Tibial nerve (tissue), 4 donors: ENCODE results near the gene SDK1. TPM values are rescaled to one million over a fixed set of nuclear protein-coding genes. Genes with fewer than 3 reads are reported as not detected.

Experiments
- DNase-seq, 2 donors: peaks; one replicate each; pipeline ENCODE4 v3.0.0-alpha.2; 2019; ENCODE audit warnings: low spot score in 2 of 2
- H3K27ac ChIP-seq, 4 donors: fragments of 200-600 bp; sonication (generic) in 3 of 4; one replicate each; pipeline ENCODE4 v1.5.1; 2017 to 2019; ENCODE audit warnings: mild to moderate bottlenecking in 1 of 4
- H3K27me3 ChIP-seq, 2 donors: fragments of 200-600 bp; sonication (generic) in 1 of 2; one replicate each; pipeline versions ENCODE4 v1.5.1 to v1.6.0; 2017 to 2019
- H3K36me3 ChIP-seq, 3 donors: fragments of 200-600 bp; sonication (generic); one replicate each; pipeline ENCODE4 v1.5.1; 2018 to 2019
- H3K4me1 ChIP-seq, 4 donors: fragments of 200-600 bp; sonication (generic) in 3 of 4; one replicate each; pipeline ENCODE4 v1.5.1; 2017 to 2019
- H3K4me3 ChIP-seq, 4 donors: fragments of 200-600 bp; sonication (generic) in 3 of 4; one replicate each; pipeline ENCODE4 v1.5.1; 2017 to 2019; ENCODE audit warnings: mild to moderate bottlenecking in 1 of 4, moderate library complexity in 1 of 4
- H3K9me3 ChIP-seq, 4 donors: fragments of 200-600 bp; sonication (generic) in 3 of 4; one replicate each; pipeline ENCODE4 v1.5.1; 2017 to 2019
- EP300 ChIP-seq, 2 donors: sonication (generic); formaldehyde crosslinking; IDR thresholded peaks; one replicate each; pipeline ENCODE4 v1.6.1; 2017; ENCODE audit warnings: antibody characterized with exemption in 2 of 2, mild to moderate bottlenecking in 1 of 2
- POLR2A ChIP-seq, 2 donors: fragments of 450-650 bp; IDR thresholded peaks; one replicate each; pipeline ENCODE4 v1.6.1; 2017; ENCODE audit warnings: antibody characterized with exemption in 2 of 2, mild to moderate bottlenecking in 2 of 2, moderate library complexity in 2 of 2
- WGBS, 2 donors: methylation state at CpG; one replicate each; pipeline ENCODE4 v1.1.5; 2018; 5-methylcytosine and 5-hydroxymethylcytosine counted together
- total RNA-seq, 4 donors: library from RNA; depleted of rRNA; stranded (reverse); fragments of >200 nt; gene quantifications; one replicate each; pipeline ENCODE4 v1.1.0, GENCODE V29; 2016
- TF ChIP-seq, protein P1 (sequence below), 5 experiments: fragments of 200-600 bp in 3 of 5; fragments of 450-650 bp in 2 of 5; sonication (generic) in 3 of 5; IDR thresholded peaks; one replicate each; pipeline ENCODE4 v1.5.1; 2016 to 2019; ENCODE audit warnings: antibody characterized with exemption in 5 of 5, mild to moderate bottlenecking in 3 of 5, moderate library complexity in 2 of 5

The SDK1 gene
- total RNA-seq, 4 donors from 2014 or later: 8.2 to 16.2 (median 12.9) TPM

DNA sequence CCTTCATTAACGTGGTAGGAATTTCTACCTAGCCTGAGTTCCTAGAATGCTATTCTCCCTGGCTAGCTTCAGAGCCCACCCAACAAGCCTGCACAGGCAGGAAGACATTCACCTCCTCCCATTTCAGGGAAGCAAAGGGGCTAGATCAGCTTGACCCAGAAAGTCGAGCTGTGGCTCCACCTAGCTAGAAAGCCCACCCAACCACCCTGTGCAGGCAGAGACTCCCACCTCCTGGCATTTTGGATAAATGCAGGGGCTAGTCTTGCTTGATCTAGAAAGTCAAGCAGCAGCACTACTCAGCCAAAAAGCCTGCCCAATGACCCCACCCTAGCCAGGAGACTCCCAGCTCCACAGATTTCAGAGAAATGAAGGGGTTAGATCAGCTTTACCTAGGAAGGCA, 479.5 kb downstream of the SDK1 start:
- no peak for TF ChIP-seq POLR2A (IDR thresholded peaks at IDR 0.05)
- Histone ChIP-seq H3K4me1 (no peaks in the 10 kb centered on the region), H3K27ac (no peak overlapping the region), H3K36me3 (no peaks in the 10 kb centered on the region), H3K9me3 (peaks cover 0 to 23% (median 5%) of the 10 kb centered on the region in 4 donors), H3K27me3 (no peaks in the 10 kb centered on the region), H3K4me3 (no peak overlapping the region)
- 75 to 84% methylated on average over 2 of the region's 2 CpGs for WGBS, 2 donors
- DNase-seq: no peak

DNA sequence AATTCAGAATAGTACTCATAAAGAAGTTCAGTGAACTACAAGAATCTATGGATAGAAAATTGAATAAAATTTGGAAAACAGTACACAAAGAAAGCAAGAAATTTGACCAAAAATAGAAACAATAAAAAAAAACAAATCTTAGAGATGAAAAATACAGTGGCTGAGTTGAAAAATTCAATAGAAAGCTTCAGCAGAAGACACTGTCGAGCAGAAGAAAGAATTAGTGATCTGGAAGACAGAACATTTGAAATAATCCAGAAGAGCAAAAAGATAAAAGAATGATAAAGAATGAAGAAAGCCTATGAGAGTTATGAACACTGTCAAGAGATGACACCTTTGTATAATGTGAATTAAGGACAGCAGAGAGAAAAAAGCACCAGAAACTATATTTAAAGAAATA, 480.6 kb downstream of the SDK1 start:
- H3K4me1 ChIP-seq: no peaks in the 10 kb centered on the region
- TF ChIP-seq EP300 (IDR thresholded peaks at IDR 0.05) (no peak), POLR2A (IDR thresholded peaks at IDR 0.05) (no peak)
- TF ChIP-seq, protein P1, sequence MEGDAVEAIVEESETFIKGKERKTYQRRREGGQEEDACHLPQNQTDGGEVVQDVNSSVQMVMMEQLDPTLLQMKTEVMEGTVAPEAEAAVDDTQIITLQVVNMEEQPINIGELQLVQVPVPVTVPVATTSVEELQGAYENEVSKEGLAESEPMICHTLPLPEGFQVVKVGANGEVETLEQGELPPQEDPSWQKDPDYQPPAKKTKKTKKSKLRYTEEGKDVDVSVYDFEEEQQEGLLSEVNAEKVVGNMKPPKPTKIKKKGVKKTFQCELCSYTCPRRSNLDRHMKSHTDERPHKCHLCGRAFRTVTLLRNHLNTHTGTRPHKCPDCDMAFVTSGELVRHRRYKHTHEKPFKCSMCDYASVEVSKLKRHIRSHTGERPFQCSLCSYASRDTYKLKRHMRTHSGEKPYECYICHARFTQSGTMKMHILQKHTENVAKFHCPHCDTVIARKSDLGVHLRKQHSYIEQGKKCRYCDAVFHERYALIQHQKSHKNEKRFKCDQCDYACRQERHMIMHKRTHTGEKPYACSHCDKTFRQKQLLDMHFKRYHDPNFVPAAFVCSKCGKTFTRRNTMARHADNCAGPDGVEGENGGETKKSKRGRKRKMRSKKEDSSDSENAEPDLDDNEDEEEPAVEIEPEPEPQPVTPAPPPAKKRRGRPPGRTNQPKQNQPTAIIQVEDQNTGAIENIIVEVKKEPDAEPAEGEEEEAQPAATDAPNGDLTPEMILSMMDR (IDR thresholded peaks at IDR 0.05): no peak
- H3K4me3 ChIP-seq: no peak overlapping the region
- no peak overlapping the region for H3K27ac ChIP-seq
- no peak for DNase-seq
- peaks cover 0 to 23% (median 5%) of the 10 kb centered on the region in 4 donors for H3K9me3 ChIP-seq
- no peaks in the 10 kb centered on the region for H3K27me3 ChIP-seq
- H3K36me3 ChIP-seq: no peaks in the 10 kb centered on the region
- 92 to 94% methylated on average over 1 of the region's 1 CpG for WGBS, 2 donors

- Histone ChIP-seq H3K9me3 (peaks cover 0 to 5% (median 0%) of the 10 kb centered on the region in 4 donors), H3K4me1 (no peaks in the 10 kb centered on the region), H3K27me3 (no peaks in the 10 kb centered on the region), H3K27ac (no peak overlapping the region), H3K36me3 (no peaks in the 10 kb centered on the region), H3K4me3 (no peak overlapping the region)
- TF ChIP-seq EP300 (IDR thresholded peaks at IDR 0.05) (no peak), POLR2A (IDR thresholded peaks at IDR 0.05) (no peak)
- TF ChIP-seq, protein P1 (IDR thresholded peaks at IDR 0.05): no peak
- 21 to 36% methylated on average over 10 to 15 of the region's 15 CpGs for WGBS, 2 donors
- DNase-seq: no peak
These were observed 486.7 kb downstream of the SDK1 start for GRCh38 chr7:3787717-3788264.

DNA sequence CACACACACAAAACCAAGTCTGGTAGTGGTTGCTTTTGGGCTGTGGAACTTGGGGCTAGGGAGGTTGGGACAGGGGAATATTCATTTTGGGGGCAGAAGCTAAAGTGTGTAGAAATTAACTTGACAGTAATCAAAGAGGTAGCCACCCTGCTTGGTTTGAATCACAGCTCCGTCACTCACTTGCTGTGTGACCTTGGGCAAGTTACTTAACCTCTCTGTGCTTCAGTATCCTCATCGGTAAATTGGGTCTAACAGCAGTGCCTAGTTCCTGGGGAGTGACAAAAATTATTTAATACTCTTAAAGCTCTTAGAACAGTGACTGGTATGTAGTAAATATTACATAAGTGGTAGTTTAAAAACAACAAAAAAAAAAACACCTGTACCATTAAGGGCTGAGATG, 489.8 kb downstream of the SDK1 start:
- TF ChIP-seq EP300 (IDR thresholded peaks at IDR 0.05): no peak
- TF ChIP-seq POLR2A (IDR thresholded peaks at IDR 0.05): no peak
- Histone ChIP-seq H3K4me1 (no peaks in the 10 kb centered on the region), H3K27ac (no peak overlapping the region), H3K36me3 (no peaks in the 10 kb centered on the region), H3K9me3 (no peaks in the 10 kb centered on the region), H3K4me3 (no peak overlapping the region), H3K27me3 (no peaks in the 10 kb centered on the region)
- no peak for DNase-seq
- 89 to 98% methylated on average over 2 of the region's 2 CpGs for whole genome bisulfite sequencing, 2 donors

- no peaks in the 10 kb centered on the region for H3K36me3 ChIP-seq
- H3K27ac ChIP-seq: no peak overlapping the region
- no peaks in the 10 kb centered on the region for H3K9me3 ChIP-seq
- H3K4me1 ChIP-seq: no peaks in the 10 kb centered on the region
- DNase-seq: no peak
- 71 to 77% methylated on average over 9 of the region's 9 CpGs for WGBS, 2 donors
- H3K4me3 ChIP-seq: no peak overlapping the region
- TF ChIP-seq, protein P1 (IDR thresholded peaks at IDR 0.05): no peak
- no peak for TF ChIP-seq POLR2A (IDR thresholded peaks at IDR 0.05)
- no peak for TF ChIP-seq EP300 (IDR thresholded peaks at IDR 0.05)
- no peaks in the 10 kb centered on the region for H3K27me3 ChIP-seq
These were observed 490.3 kb downstream of the SDK1 start for GRCh38 chr7:3791327-3791726.

GRCh38 chr7:3795141-3795540, 494.1 kb downstream of the SDK1 start:
- 85 to 89% methylated on average over 4 of the region's 4 CpGs for WGBS, 2 donors
- H3K4me3 ChIP-seq: no peak overlapping the region
- H3K27me3 ChIP-seq: no peaks in the 10 kb centered on the region
- H3K36me3 ChIP-seq: no peaks in the 10 kb centered on the region
- H3K9me3 ChIP-seq: no peaks in the 10 kb centered on the region
- H3K4me1 ChIP-seq: no peaks in the 10 kb centered on the region
- TF ChIP-seq, protein P1 (IDR thresholded peaks at IDR 0.05): no peak
- no peak for TF ChIP-seq POLR2A (IDR thresholded peaks at IDR 0.05)
- no peak for TF ChIP-seq EP300 (IDR thresholded peaks at IDR 0.05)
- DNase-seq: no peak
- H3K27ac ChIP-seq: no peak overlapping the region
